ES-I3 (cell line): Measurements from ENCODE around the gene CISD1.

Experiments used
- H3K36me3 ChIP-seq: 2 replicates; pipeline ENCODE4 v1.6.1; 2013; ENCODE audit warnings: mild to moderate bottlenecking, low read length, control low read depth, moderate library complexity; ENCODE audit not compliant: insufficient read depth
- H3K4me1 ChIP-seq: 2 replicates; pipeline ENCODE4 v1.6.1; 2013; ENCODE audit warnings: mild to moderate bottlenecking, control low read depth, low read length; ENCODE audit not compliant: insufficient read depth
- H3K9ac ChIP-seq: 2 replicates; pipeline ENCODE4 v1.6.1; 2013; ENCODE audit warnings: low read depth, mild to moderate bottlenecking, low read length, moderate library complexity
- H3K9me3 ChIP-seq: 2 replicates; pipeline ENCODE4 v1.6.1; 2013; ENCODE audit warnings: mild to moderate bottlenecking, low read length, moderate library complexity; ENCODE audit not compliant: control insufficient read depth, insufficient read depth

The CISD1 gene

DNA sequence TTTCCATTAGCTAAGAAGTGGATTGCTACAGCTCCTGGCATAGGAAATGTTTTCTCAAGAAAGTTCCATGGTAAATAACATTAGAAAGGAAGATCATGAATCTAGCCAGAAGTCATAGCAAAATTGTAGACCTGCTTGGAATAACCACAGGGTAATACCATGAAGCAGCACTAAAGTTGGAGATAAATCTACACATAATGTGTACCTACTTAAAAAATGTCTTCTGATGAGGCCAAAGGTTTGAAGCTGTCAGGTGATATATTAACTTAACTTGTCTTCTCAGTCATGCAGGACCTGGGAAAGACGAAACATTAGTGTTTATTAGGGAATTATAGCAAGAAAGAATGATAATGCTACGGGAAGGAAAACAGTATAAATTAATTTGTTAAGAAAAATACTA lies 6.3 kb downstream of the CISD1 start:
- H3K36me3 ChIP-seq: 0 out of 2 replicates have a peak, but pooled peaks cover 4% of the 10 kb centered on the region

DNA sequence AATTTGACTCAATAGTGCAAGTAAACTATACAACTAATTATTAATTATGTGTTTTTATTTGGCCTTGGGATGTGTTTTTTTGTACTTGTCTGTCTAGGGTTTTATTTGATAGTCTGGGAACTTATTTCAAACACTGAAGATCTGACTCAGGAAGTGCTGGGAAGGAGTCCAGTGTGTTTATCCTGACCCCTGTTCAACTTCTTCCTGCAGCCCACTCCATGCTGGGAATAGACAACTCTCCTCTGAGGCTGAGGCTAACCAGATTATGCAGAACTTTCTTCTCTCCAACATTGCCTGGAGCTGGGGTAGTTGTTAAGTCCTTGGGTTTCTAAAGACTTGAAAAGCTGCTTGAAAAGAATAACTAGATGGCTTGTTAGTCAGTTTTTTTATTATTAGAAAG lies 6.9 kb downstream of the CISD1 start:
- 0 out of 2 replicates have a peak, but pooled peaks cover 4% of the 10 kb centered on the region for H3K4me1 ChIP-seq
- H3K9me3 ChIP-seq: no peaks in the 10 kb centered on the region
- H3K9ac ChIP-seq: no peak overlapping the region
- 0 out of 2 replicates have a peak, but pooled peaks cover 4% of the 10 kb centered on the region for H3K36me3 ChIP-seq

More for the DNA sequence above, 6.3 kb downstream of the CISD1 start:
- no peaks in the 10 kb centered on the region for H3K9me3 ChIP-seq
- H3K4me1 ChIP-seq: 0 out of 2 replicates have a peak, but pooled peaks cover 4% of the 10 kb centered on the region
- no peak overlapping the region for H3K9ac ChIP-seq

DNA sequence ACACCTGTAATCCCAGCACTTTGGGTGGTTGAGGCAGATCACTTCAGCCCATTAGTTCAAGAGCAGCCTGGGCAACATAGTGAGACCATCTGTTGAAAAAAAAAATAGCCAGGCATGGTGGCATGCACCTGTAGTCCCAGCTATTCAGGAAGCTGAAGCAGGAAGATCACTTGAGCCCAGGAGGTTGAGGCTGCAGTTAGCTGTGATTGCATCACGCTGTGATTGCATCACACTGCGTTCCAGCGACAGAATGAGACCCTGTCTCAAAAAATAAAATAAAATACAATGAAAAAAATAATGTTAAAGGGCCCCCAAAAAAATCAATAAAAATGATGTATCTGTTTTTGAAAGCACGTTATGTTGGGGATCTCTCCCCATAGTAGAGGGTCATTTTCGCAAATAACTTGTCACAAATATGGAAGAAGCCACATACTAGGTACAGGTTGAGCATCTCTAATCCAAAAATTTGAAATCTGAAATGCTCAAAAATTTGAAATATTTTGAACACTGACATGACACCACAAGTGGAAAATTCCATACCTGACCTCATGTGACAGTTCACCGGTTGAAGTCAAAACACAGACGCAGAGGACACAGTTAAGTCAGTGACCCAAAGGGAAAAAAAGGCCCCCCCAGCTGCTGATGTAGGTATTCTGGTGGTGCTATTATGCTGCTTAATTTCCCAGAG lies 9.5 kb downstream of the CISD1 start:
- Histone ChIP-seq H3K9ac (no peak overlapping the region), H3K36me3 (0 out of 2 replicates have a peak, but pooled peaks cover 4% of the 10 kb centered on the region), H3K4me1 (peaks cover 7% of the 10 kb centered on the region; the same call in 1 of the 2 replicates), H3K9me3 (no peaks in the 10 kb centered on the region)

DNA sequence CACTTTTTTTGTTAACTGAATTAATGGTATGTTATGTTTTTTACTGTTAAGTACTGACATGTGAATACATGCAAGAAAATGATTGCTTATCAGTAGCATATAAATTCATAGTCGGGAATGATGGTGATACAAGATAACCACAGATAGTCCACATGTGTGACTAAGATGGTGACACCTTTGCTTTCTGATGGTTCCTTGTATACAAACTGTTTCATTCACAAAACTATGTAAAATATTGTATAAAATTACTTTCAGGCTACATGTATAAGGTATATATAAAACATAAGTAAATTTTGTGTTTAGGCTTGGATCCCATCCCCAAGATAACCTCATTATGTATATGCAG lies 10.0 kb downstream of the CISD1 start:
- Histone ChIP-seq H3K9me3 (no peaks in the 10 kb centered on the region), H3K4me1 (peaks cover 7% of the 10 kb centered on the region; the same call in 1 of the 2 replicates), H3K9ac (no peak overlapping the region), H3K36me3 (0 out of 2 replicates have a peak, but pooled peaks cover 4% of the 10 kb centered on the region)

DNA sequence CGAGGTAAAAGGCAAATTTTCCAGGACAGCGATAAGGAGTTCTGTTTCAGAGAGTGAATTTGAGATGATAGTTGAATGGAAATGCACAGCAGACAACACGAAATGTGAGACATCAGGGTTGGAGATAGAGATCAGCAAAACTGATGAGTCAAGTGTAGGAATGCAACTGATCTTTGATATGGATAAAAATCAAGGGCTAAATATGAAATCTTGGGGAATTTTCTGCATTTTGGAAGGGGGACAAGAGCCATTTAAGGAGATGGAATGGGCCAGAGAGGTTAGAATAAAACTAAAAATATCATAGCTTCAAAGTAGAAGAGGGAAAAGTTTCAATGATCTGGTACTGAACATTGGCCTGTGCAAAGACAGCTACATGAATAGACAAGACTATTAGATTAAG lies 11.5 kb downstream of the CISD1 start:
- Histone ChIP-seq H3K4me1 (peaks cover 7% of the 10 kb centered on the region; the same call in 1 of the 2 replicates), H3K36me3 (0 out of 2 replicates have a peak, but pooled peaks cover 4% of the 10 kb centered on the region), H3K9me3 (no peaks in the 10 kb centered on the region), H3K9ac (no peak overlapping the region)

DNA sequence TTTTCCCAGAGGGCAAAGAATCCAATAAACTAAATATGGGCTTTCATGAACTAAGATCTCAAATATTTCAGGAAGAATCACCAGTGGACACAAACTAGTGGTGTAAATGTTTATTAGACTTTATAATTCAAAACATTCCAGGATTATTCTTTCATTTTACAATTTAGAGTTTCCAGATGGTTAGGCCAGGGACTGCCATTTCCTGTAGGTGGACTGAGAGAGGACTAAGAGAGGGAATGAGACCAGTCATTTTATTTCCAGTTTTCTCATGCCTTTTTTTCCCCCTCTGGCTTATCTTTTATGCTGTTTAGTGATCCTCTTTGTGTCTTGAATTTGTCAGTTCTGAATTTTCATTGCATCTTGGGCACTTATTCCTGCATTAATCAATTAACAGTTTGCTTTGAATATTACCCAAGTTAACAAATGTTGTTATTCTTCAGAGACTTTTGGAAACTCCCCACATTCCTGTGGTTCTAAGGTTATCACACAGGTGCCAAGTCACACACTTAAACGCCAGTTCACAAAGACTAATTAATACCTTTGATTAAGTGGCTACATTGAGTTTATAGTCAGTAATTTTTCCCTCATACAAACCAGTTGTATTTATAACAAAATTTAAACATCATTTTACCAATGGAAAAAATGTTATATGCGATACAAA lies 12.3 kb downstream of the CISD1 start:
- 0 out of 2 replicates have a peak, but pooled peaks cover 4% of the 10 kb centered on the region for H3K36me3 ChIP-seq
- no peak overlapping the region for H3K9ac ChIP-seq

DNA sequence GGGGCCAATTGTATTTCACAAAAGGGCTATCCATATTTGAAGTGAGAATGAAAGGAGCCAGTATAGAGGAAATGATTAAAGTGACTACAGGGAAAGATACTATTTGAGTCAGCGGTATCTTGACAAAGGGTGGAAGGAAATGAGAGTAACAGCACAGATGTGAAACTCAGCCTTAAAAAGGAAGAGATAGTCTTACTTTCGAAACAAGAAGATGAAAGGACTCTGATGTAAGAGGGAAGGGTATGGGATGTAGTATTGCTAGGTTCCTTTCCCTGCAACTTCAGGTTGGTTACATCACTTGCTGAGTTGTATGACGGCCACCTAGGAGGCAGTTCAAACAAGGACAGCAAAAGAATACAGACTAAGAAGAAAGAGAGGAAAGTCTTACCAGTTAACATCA lies 13.7 kb downstream of the CISD1 start:
- Histone ChIP-seq H3K9me3 (no peaks in the 10 kb centered on the region), H3K9ac (no peak overlapping the region), H3K4me1 (peaks cover 3% of the 10 kb centered on the region; the same call in 1 of the 2 replicates), H3K36me3 (0 out of 2 replicates have a peak, but pooled peaks cover 4% of the 10 kb centered on the region)

More for the DNA sequence above, 12.3 kb downstream of the CISD1 start:
- Histone ChIP-seq H3K4me1 (peaks cover 3% of the 10 kb centered on the region; the same call in 1 of the 2 replicates), H3K9me3 (no peaks in the 10 kb centered on the region)

DNA sequence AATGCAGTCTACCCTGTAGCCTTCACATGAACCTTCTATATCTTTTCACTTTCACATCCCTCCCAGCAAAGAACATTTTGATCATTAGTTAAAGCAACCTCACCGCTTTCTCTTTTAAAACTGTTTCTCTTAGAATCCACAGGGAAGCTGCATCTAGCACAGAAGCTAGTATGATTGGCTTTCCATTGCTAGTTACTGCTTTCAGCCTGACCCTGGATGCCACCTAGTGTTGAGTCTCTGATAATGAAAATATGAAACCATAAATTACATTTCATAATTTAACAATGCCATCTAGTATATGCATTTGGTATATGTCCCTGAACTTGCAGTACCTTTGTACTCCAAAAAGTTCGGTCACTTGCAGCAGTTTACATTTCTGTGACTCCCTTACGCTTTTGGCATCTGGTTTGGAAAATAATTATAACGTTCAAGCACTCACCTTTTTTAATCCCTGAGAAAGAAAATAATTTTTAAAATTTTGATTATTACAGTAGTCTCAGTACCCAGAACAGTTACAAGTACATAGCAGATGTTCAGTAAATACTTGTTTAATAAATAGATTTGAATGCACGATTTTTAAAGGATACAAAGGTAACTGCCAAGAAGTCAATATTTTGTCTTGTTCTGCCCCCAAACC lies 22.7 kb downstream of the CISD1 start:
- H3K9ac ChIP-seq: no peak overlapping the region
- peaks cover 4% of the 10 kb centered on the region; the same call in 1 of the 2 replicates for H3K4me1 ChIP-seq
- H3K9me3 ChIP-seq: no peaks in the 10 kb centered on the region
- H3K36me3 ChIP-seq: no peaks in the 10 kb centered on the region

DNA sequence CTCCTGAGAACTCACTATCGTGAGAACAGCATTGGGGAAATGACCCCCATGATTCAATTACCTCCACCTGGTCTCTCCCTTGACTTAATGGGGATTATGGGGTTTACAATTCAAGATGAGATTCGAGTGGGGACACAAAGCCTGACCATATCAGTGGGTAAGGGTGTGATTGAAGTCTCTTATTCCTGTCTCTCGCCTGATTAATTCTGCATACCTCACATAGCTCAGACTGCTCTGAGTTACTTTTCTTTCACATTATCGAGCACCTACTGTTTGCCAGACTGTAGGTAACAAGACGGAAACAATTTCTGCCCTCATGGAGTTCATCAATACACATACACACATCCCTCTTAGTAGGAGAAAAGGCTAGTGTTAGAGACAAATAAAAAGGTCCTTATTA lies 25.0 kb downstream of the CISD1 start:
- H3K4me1 ChIP-seq: peaks cover 4% of the 10 kb centered on the region; the same call in 1 of the 2 replicates
- H3K36me3 ChIP-seq: no peaks in the 10 kb centered on the region
- no peak overlapping the region for H3K9ac ChIP-seq
- H3K9me3 ChIP-seq: no peaks in the 10 kb centered on the region

DNA sequence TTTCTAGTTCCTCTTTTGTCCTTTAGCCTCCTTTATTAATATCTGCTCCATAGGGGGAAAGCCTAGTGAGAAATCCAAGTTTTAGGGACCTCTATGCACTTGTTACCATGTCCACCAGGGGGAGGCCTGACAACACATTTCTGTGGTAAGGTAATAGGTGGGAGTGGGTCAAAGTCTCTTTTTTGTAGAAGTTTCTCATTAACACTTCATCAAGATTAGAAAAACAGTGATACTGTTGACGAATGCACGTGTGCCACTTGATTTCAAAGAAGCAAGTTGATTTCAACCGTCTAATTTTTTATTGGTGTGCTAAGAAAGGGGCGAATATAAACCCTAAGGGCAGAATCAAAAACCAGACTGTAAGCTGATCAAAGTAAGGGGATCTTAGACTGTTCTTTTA lies 30.6 kb downstream of the CISD1 start:
- Histone ChIP-seq H3K9me3 (no peaks in the 10 kb centered on the region), H3K4me1 (peaks cover 3% of the 10 kb centered on the region; the same call in 1 of the 2 replicates), H3K36me3 (no peaks in the 10 kb centered on the region), H3K9ac (no peak overlapping the region)

DNA sequence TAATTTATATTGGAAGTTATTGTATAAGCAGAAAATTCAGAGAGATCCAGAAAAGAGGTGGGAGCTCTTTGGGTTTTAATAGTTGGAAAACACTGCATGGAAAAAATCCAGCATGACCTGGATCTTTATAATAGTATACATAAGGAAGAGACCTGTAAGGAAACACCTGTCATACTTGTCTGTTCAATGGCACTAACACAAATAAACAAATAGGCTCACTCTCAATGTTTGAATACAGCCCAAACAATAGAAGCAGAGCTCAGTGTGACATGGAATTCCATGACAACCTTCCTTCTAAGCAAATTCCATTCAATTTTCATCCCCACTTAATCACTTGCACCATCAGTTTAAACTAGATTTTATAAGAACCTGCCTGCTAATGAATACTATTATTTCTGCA lies 31.7 kb downstream of the CISD1 start:
- H3K9me3 ChIP-seq: no peaks in the 10 kb centered on the region

DNA sequence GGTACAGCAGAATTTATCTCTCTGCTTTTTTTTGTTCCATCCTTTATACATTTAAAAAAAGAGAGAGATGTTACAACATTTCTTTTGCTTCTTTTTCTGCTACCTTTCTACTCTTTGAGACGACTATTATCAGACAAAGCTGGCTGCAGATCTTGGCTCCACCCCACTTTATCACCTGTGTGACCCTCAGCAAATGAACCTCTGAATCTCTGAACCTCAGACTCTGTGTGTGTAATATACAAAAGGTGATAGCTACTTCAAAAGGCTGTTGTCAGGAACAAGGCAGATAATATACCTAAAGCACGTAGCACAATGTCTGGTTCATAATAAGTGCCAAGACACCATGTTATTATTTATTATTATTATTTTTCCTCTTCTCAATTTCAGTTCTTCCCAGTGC lies 33.3 kb downstream of the CISD1 start:
- H3K9ac ChIP-seq: no peak overlapping the region
- no peaks in the 10 kb centered on the region for H3K9me3 ChIP-seq
- H3K36me3 ChIP-seq: no peaks in the 10 kb centered on the region
- no peaks in the 10 kb centered on the region for H3K4me1 ChIP-seq

More for the DNA sequence above, 31.7 kb downstream of the CISD1 start:
- H3K9ac ChIP-seq: no peak overlapping the region
- H3K36me3 ChIP-seq: no peaks in the 10 kb centered on the region
- no peaks in the 10 kb centered on the region for H3K4me1 ChIP-seq

DNA sequence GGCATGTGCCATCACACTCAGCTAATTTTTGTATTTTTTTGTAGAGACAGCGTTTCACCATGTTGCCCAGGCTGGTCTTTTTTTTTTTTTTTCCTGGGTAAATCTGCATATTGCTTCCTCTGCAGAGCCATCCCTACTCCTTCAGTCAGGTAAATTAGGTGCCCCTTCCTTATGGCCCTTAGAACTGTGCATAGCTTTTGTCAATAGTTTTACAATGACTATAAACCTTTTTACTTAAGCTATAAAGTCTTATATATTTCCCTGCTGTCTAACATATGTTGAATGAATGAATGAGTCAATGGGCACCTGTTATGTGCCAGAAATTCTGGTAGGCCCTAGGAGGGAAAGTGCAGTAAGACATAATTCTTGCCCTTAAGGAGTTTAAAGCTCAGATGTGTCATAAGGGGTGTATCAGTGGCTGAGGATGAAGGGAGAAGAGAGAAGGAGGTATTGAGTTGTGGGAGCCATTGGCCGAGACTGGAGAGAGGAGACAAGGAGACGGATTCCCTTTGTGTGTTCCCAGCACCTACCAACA lies 35.2 kb downstream of the CISD1 start:
- Histone ChIP-seq H3K9me3 (no peaks in the 10 kb centered on the region), H3K9ac (no peak overlapping the region), H3K4me1 (no peaks in the 10 kb centered on the region), H3K36me3 (no peaks in the 10 kb centered on the region)

DNA sequence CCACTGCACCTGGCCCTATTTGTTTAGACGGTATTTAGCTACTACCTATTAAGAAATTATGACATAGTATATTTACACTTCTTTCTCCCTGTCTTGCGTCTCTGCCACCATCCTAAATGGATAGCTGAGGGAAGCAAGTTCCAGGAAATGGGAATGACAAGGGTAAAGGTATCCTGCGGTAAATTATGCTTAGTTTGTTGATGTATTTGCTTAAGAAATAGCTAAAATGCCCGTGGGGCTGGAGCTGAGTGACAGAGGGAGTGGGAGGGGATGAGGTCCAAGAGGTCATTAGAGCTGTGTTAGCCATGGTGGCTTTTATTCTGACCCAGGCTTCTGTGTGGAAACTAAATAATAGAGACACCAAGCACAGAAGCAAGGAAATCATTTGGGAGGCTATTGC lies 36.9 kb downstream of the CISD1 start:
- H3K4me1 ChIP-seq: no peaks in the 10 kb centered on the region

More for the DNA sequence above, 36.9 kb downstream of the CISD1 start:
- Histone ChIP-seq H3K9ac (no peak overlapping the region), H3K36me3 (no peaks in the 10 kb centered on the region), H3K9me3 (no peaks in the 10 kb centered on the region)
